ENCODE measurements around the gene PSMA5. TPM values are rescaled to one million over a fixed set of nuclear protein-coding genes. Genes with fewer than 3 reads are reported as not detected.

Gene PSMA5
- total RNA-seq, 2 donors from 2014 or later = 41.5 to 62.8 TPM

GRCh38 chr1:109441069-109441468 lies 14.8 kb upstream of the PSMA5 start:
- DNase-seq (no peak), ATAC-seq (no peak)
- intact Hi-C loops (cut with DNase I) = no loop called here

GRCh38 chr1:109438798-109439297 lies 12.6 kb upstream of the PSMA5 start:
- ATAC-seq = peak; percentile 63 to 89
- no peak for DNase-seq
- intact Hi-C loops (cut with DNase I) = no loop called here

- DNase-seq (no peak), ATAC-seq (no peak)
- intact Hi-C loops (cut with DNase I) = loop anchor here in 1 of 2 donors (5.0 kb wide), 1 partner anchor 33 kb away; the partner anchor contains the start of gene SYPL2
Measured at GRCh38 chr1:109434484-109434883, 8.2 kb upstream of the PSMA5 start.

- DNase-seq = no peak
- ATAC-seq = no peak
- intact Hi-C loops (cut with DNase I) = loop anchor here in 1 of 2 donors (5.0 kb wide), 1 partner anchor 34 kb away; the partner anchor contains the start of gene SYPL2
Measured at GRCh38 chr1:109433322-109433721, 7.1 kb upstream of the PSMA5 start.

- ATAC-seq (no peak), DNase-seq (no peak)
- intact Hi-C loops (cut with DNase I) = loop anchor here in 1 of 2 donors (5.0 kb wide), 1 partner anchor 35 kb away; the partner anchor contains the start of gene SYPL2
Measured at GRCh38 chr1:109432336-109432735, 6.1 kb upstream of the PSMA5 start.

- DNase-seq (no peak), ATAC-seq (no peak)
- intact Hi-C loops (cut with DNase I) = no loop called here
Measured at GRCh38 chr1:109427171-109427467, 871 bp upstream of the PSMA5 start.

GRCh38 chr1:109425391-109426280 lies 612 bp downstream of the PSMA5 start:
- DNase-seq (peak; percentile 62), ATAC-seq (peak; percentile 22 to 59)
- intact Hi-C loops (cut with DNase I) = no loop called here

- DNase-seq (no peak), ATAC-seq (no peak)
- intact Hi-C loops (cut with DNase I) = no loop called here
Measured at GRCh38 chr1:109423498-109423897, 2.8 kb downstream of the PSMA5 start.

GRCh38 chr1:109412551-109412950 lies 13.7 kb downstream of the PSMA5 start:
- intact Hi-C loops (cut with DNase I) = no loop called here
- DNase-seq = no peak
- no peak for ATAC-seq

GRCh38 chr1:109404838-109405237 lies 21.4 kb downstream of the PSMA5 start:
- no peak for DNase-seq
- ATAC-seq = no peak
- intact Hi-C loops (cut with DNase I) = loop anchor here in 1 of 2 donors (5.0 to 10.0 kb wide), 2 partner anchors 60 to 128 kb away; no protein-coding TSS in a partner anchor

- intact Hi-C loops (cut with DNase I) = loop anchor here in 1 of 2 donors (5.0 to 10.0 kb wide), 2 partner anchors 57 to 125 kb away; no protein-coding TSS in a partner anchor
- ATAC-seq = peak in 1 of 2 donors; percentile 5
- no peak for DNase-seq
Measured at GRCh38 chr1:109402025-109402424, 24.2 kb downstream of the PSMA5 start.

- no peak for DNase-seq
- intact Hi-C loops (cut with DNase I) = loop anchor here in 1 of 2 donors (5.0 to 10.0 kb wide), 2 partner anchors 55 to 123 kb away; no protein-coding TSS in a partner anchor
- ATAC-seq = no peak
Measured at GRCh38 chr1:109400035-109400655, 26.1 kb downstream of the PSMA5 start.

GRCh38 chr1:109399326-109399957 lies 26.8 kb downstream of the PSMA5 start:
- ATAC-seq = peak in 1 of 2 donors; percentile 4
- intact Hi-C loops (cut with DNase I) = loop anchor here (2.0 to 5.0 kb wide), 3 partner anchors 37 to 137 kb away; no protein-coding TSS in a partner anchor
- DNase-seq = no peak

GRCh38 chr1:109398343-109399225 lies 27.7 kb downstream of the PSMA5 start:
- DNase-seq (no peak), ATAC-seq (no peak)
- intact Hi-C loops (cut with DNase I) = loop anchor here (2.0 to 5.0 kb wide), 3 partner anchors 36 to 136 kb away; no protein-coding TSS in a partner anchor

- ATAC-seq = peak; percentile 92 to 96
- peak; percentile 89 for DNase-seq
- intact Hi-C loops (cut with DNase I) = loop anchor here (2.0 to 5.0 kb wide), 3 partner anchors 35 to 135 kb away; no protein-coding TSS in a partner anchor
Measured at GRCh38 chr1:109397581-109398342, 28.5 kb downstream of the PSMA5 start, which contains the start of gene SORT1. SORT1 (minus strand) TSS chr1:109397918; CDS start chr1:109397892, 26 bp downstream.

- DNase-seq (no peak), ATAC-seq (peak in 1 of 2 donors; percentile 1)
- intact Hi-C loops (cut with DNase I) = loop anchor here (5.0 kb wide), 2 partner anchors 35 to 135 kb away; no protein-coding TSS in a partner anchor
Measured at GRCh38 chr1:109396871-109397580, 29.2 kb downstream of the PSMA5 start.

GRCh38 chr1:109396513-109396839 lies 29.8 kb downstream of the PSMA5 start:
- ATAC-seq (no peak), DNase-seq (no peak)
- intact Hi-C loops (cut with DNase I) = loop anchor here (5.0 kb wide), 2 partner anchors 34 to 134 kb away; no protein-coding TSS in a partner anchor
